Measurements from ENCODE around the gene ABHD2.
"Not testable (repeated sequence)": the region's sequence is repeated elsewhere in the genome, so short reads cannot be mapped to it uniquely, and the experiment has no call there.

Gene ABHD2

DNA sequence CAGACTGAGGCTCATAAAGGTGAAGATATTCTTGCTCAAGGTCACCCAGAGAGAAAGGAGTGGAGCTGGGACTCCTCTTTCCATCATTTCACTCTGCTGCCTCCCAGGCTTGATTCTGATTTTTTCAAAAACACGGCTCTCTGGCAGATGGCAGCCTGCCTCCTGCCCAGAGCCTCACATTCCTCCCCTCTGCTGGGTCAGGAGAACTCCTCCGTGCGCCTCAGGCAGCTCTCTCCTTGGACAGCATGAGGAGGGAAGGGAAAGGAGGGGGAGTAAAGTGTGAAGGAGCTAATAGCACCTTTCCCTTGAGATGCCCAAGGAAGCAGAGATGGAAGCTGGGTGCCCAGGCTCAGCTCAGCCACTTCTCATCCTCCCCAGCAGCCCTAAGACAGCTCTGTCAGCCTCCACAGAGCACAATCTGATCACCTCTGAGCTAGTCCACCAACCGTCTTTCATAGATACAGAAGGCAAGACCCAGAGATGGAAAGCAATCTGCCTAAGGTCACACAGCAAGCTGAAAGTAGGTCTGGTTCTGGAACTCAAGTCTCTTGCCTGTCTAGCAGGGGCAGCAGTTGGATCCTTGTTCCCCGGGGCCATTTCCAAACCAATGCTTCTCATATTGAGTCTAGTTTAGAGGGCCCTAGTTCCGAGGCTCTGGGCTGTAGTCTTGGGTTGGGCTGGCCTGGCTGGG is 129.6 kb downstream of the ABHD2 start:
- no peak for DNase-seq

DNA sequence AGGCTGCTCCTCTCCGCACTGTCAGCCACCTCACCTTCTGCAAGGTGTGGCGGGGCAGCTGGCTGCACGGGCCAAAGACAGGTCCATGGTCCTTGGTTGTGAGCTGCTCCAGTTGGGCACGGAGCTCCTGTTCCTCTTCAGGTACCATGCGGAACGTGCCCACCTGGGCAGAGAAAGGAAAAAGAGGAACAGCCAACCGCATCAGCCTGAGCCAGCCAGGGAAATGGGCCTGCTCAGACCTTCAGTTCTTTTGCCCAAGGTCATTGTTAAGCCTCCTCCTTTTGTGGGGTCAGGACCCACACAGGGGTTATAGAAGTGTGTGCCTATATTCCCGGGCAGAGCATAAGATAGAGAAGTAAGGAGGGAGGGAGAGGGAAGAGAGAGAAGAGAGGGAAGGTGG is 130.3 kb downstream of the ABHD2 start:
- DNase-seq, result no peak

DNA sequence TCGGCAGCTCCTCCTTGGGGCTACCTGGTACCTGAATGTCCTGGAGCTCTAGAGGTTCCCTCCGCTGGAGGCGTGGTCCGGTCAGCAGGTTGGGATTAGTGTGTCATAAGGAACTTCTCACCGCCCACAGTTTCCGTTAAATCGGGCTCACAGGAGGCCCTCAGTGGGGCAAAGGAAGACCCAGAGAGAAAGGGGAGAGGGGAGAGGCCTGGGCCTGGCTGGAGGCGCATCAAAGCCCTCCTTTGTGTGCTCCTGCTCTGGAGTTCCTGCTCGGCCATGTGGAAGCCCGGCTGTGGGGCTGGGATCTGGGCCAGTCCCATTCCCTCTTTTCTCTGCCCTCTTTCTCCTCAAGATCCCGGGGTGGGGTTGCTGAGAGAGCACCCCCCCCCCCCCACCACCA is 133.3 kb downstream of the ABHD2 start, which contains the start of gene RLBP1:
TSS of gene RLBP1 (minus strand) at position 37 of the 400 bp plus-strand sequence. CDS start 2,604 bp downstream, outside the sequence.
- DNase-seq, result peak in 28 of 51 donors; percentile 6 to 74 (median 36)

DNA sequence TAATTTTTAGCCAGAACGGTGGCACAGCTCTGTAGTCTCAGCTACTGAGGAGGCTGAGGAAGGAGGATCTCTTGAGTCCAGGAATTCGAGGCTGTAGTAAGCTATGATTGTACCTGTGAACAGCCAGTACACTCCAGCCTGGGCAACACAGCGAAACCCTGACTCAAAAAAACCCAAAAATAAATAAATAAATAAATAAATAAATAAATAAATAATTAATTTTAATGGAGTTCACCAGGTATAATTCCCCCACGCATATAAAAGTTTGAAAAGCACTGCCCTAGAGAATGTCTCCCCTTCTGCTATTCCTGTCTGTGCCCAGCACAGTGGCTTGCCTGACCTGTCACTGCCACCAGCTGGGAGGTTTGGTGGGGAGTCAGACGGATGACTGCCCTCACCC is 137.3 kb downstream of the ABHD2 start:
- no peak for DNase-seq

DNA sequence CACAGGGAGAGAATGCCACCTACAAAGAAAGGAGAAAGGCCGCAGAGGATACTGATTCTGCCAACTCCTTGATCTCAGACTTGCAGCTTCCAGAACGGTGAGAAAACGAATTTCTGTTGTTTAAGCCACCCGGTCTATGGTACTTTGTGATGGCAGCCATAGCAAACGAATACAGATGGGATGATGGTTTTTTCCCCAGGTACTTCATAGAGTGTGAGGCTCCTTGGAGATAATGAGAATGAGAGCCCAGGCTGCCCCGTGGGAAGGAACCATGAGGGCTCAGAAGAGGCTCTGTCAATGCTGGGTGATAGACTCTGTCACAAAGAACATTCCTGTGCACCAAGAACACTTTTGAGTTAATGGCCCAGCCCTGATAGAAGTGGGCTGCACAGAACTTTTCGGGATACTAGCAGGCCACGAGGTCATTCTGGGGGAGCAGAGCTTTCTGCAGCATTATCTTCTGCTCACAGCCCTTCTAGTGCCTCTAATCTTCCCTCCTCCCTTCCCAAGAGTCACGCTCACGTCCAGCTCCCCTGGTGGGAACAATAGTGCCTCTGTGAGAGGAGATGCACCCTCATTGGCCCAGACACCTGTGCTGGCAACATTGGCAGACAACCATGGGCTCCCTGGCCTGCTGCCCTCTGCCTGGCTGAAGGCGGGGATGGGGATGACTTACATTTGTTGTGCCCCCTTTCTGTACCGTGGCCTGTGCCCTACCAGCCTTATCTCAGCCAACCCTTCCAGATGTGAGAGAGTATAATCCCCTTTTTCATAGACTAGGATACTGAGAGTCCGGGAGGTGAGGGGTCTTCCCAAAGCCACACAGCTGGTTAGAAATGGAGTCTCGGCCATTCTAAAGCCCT is 138.3 kb downstream of the ABHD2 start:
- peak in 1 of 51 donors; percentile 11 for DNase-seq

DNA sequence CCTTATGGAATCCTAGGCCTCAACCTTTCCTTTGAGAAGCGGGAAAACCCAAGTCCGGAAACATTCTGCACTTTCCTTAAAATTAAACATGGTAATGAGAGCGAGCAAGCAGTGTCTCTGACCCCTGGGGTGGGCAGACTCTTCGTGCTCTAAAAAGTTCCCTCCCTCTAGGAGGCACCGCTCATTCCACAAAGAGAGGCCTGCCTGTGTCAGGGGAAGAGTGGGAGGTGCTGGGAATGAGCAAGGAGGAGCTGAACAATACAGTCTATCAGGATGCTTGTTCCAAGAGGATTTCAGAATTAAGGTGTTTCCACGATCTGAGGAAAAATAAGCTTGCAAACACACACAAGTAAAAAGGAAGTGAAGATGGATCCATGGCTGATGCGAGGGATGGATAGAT is 139.2 kb downstream of the ABHD2 start:
- DNase-seq, result no peak

DNA sequence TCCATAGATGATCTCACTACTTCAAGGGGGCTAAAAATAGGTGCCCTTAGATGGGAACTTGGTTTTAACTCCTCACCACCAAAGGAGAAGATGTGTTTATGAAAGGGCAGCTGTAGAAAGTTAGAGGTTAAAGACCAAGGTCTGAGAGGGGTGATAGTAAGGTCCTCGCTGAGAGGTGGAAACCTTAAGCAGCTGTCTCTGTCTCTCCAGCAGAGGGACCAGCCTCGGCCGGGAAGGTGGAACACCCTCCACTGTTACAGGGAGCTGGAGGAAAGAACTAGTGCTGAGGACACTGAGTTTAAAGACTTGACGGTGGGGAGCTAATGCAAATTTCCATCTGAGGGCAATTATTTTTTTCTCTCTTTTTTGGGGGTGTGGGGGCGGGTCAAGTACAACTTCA is 142.0 kb downstream of the ABHD2 start:
- DNase-seq, result no peak

DNA sequence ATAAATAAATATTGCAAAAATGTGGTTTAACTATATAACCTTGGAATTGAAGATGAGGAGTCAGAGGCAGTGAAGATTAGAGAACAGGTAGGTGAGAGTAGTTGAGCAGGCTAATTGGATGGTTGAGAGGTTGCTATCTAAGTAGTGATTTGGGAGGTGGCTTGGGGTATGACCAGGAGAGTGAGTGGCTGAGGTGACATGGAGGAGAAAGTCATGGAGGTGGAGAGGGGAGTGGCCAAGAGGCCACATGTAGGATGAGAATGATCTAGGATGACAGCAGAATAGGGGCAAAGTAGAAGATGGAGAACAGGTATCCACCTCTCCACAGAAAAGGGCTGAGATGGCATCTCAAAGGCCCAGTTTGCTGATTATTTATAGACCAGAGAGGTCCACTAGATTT is 143.6 kb downstream of the ABHD2 start:
- DNase-seq, result no peak

DNA sequence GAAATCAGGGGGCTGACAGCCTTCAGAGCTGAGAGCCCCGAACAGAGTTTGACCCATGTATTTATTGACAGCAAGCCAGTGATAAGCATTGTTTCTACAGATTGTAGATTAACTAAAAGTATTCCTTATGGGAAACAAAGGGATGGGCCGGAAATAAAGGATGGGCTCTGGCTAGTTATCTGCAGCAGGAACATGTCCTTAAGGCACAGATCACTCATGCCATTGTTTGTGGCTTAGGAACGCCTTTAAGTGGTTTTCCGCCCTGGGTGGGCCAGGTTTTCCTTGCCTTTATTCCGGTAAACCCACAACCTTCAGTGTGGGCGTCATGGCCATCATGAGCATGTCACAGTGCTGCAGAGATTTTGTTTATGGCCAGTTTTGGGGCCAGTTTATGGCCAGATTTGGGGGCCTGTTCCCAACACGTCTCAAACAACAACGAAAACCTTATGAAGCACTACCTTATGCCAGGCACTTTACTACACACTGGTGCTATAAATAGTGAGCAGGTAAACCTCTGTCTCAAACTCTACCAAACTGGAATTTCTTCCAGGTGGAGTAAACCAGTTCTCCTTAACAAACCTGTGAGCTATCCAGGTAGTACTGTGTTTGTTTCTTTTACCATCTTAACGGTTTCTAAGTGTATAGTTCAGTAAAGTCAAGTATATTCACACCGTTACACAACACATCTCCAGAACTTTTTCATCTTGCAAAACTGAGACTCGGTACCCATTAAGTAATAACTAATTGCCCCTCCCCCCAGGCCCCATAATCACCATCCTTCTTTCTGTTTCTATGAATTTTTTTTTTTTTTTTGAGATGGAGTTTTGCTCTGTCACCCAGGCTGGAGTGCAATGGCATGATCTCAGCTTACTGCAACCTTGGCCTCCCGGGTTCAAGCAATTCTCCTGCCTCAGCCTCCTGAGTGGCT is 151.9 kb downstream of the ABHD2 start:
- not testable (repeated sequence) for DNase-seq

DNA sequence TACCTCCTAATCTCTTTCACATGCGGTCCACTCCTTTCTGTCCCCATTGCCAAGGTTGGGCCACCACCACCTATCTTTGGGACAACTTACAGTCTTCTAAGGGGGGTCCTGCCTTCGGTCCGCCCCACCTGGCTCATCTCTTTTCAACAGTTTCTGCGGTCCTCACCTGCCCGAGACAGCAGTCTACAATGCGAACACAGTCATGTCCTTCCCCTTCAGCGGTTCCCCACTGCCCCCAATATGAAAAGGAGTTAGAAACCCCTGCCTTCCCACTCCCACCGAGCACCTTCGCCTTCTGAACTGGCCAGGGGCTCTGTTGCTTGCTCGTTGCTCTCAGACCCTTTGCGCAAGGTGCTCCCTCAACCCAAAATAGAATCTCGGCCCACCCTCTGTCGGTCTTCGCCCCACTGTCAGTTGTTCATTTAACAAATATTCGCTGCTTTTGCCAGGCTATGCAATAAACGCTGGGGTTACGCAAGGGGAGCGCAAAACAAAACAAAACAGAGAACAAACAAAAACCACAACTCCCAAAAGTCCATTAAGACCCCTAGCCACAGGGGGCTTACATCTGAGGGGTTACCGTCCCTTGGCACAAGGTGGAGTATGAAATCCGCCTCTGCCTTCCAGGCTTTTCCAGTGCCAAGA is 154.9 kb downstream of the ABHD2 start:
- DNase-seq, result no peak

DNA sequence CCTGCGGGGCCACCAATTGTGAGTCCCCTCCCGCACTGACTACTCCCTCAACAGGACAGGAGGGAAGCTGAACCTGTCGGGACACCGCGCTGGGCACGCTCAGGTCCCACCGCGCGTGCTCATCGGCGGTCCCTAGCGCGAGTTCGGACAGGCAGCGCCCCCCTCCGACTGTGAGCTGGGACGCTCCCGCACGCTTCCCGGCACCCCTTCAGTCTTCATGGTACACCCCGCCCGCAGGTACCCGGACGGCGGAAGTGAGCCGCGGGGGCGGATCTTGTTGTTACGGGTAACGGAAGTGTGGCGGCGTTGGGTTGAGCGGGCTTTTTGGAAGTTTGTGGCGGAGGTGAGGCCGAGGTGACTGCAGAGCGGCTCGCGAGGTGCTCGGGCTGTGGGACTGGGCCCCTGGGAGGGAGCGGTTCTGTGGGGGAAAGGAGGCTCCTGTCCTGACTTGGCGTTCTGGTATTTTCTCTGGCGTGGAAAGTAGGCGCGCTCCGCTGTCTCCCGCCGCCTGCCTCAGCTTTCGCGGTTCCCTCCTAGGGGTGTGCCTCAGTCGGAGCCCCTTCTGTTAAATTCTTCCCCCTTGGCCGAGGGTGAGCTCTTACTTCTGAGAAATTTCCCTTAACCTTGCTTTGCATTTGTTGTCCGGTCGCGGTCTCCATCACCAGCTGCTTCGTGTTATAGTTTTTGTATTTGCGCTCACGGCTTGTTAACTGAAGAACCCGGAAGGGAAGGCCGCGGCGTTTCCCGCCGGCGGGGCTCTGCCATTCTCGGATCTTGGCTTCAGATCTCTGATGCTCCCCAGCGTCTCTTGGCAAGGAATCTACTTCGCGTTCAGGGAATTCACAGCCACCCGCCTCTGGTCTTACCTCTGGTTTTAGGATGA is 155.7 kb downstream of the ABHD2 start, which contains the start of gene FANCI:
TSS of gene FANCI (plus strand) at position 289 of the 883 bp plus-strand sequence. CDS start 3,669 bp downstream, outside the sequence.
- DNase-seq, result peak; percentile 19 to 95 (median 89)

DNA sequence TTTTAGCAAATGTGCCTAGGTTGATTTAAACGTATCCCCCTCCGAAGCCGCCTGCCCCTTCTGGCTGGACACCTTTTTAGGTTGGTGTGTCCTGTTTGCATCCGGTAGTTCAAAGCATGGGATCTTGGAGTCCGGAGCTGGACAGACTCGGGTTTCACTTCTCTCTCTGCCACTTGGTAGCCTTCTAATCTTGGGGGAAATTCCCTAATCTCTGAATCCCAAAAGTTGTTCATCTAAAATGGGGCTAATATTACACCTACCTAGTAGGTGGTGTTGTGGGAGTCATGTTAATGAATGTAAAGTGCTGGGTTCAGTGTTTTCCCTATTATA is 156.3 kb downstream of the ABHD2 start:
- no peak for DNase-seq

DNA sequence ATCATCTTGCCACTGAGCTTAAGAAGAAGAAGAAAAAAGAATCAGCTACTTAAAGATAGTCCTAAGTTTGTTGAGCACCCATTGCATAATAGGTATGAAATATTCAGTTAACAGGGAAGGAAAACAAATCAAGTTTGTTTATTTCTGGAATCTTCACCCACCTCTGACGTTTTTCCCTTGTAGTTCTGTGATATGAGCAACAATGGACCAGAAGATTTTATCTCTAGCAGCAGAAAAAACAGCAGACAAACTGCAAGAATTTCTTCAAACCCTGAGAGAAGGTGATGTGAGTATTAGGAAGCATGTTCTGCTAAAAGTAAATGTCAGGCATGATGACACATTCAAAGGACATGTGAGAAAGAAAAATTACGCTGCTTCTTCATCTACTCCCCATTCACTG is 159.2 kb downstream of the ABHD2 start:
- DNase-seq, result no peak

DNA sequence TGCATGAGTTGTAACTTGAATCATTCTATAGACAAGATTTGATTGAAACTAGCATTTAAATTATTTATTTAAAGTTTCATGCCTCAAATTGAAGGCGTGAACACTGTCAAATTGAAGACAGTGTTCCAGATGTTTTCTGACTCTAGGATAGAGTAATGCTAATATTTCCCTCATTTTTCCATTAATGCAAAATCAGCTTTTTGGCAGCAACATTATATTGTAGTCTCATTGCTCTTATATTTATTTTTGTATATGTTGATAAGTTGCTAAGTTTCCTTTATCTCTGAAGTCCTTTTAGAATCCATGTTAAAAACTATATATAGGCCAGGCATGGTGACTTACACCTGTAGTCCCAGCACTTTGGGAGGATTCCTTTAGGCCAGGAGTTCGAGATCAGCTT is 160.3 kb downstream of the ABHD2 start:
- DNase-seq, result no peak

DNA sequence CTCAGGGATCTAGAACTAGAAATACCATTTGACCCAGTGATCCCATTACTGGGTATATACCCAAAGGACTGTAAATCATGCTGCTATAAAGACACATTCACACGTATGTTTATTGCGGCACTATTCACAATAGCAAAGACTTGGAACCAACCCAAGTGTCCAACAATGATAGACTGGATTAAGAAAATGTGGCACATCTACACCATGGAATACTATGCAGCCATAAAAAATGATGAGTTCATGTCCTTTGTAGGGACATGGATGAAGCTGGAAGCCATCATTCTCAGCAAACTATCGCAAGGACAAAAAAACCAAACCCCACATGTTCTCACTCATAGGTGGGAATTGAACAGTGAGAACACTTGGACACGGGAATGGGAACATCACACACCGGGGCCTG is 161.9 kb downstream of the ABHD2 start:
- DNase-seq, result not testable (repeated sequence)

Measured in hypothalamus (tissue), 51 donors.